AG08395 (cell line): ENCODE measurements around the gene MLLT10.
A peak's percentile ranks its signal among the peaks of the same experiment; 100 is the strongest.

ENCODE experiments used
- DNase-seq: peaks from one replicate; pipeline ENCODE4 v3.0.0; 2012; ENCODE audit warnings: mixed read lengths, low spot score

MLLT10 gene

DNA sequence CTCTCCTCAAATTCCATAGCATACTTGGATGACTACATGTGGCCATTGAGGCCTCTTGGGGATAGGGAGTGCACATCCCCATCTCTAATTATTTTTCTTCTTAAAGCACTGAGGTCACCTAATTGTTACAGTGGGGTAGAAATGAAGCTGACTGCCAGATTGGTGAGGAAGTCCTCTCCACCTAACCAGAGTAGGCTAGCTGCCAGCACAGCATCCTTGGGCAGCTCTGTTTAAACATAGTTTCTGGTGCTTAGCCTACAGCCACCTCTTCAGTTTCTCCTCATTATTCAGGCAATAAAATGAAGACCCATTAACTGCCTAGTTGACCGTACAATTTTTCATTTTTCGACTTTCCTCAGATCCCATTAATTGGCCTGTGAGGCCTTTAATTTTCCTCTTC is 104.6 kb downstream of the MLLT10 start:
- DNase-seq, result no peak

DNA sequence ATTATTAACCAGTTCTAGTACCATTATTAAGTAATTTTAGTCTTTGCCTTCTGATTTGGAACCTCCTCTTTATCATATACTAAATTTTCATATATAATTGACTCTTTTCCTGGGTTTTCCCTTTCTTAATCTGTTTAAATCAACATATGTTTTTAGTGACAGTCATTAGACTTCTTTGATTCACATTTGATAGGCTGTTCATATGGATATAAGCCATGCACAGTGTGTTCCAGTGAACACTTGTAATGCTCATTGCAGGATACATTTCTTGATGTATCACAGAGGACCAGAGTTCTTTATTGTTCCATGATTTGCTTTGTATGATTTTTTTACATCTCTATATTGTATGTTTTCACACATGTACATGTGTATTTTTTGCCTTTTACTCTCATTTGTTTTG is 114.0 kb downstream of the MLLT10 start:
- DNase-seq, result no peak

DNA sequence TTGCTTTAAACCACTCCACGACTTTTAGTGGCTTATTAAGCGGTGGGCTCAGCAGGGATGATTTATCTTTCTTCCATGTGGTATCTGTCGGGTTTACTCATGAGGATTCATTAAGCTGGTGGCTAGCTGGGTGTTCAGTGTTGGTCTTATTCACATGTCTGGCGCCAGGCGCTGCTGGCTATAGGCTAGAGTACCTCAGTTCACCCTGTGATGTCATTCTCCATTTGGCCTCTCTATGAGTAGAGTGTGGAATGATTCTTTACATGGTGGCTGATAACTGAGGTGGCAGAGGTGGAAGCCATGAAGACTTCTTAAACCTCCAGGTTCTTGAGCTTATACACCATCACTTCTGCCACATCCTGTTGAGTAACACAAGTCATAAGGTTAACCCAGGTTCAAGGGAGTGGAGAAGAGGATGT is 115.4 kb downstream of the MLLT10 start:
- no peak for DNase-seq

DNA sequence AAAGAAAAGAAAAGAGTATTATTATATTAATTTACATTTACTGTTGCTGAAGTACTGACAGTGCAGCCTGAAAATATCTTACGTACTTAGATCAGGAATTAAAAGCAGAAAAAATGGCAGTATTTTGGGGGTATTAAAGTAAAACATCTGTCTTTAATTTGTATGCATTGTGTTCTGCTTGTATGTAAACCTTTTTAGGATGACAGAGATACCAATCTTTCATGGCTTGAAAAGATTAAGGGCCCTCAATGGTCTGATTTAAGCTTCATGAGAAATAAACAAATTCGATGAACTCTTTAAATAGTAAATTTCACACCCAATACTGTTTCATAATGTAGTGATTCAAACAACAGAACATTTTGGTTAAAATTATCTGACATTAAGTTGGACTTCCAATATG is 116.3 kb downstream of the MLLT10 start:
- no peak for DNase-seq

DNA sequence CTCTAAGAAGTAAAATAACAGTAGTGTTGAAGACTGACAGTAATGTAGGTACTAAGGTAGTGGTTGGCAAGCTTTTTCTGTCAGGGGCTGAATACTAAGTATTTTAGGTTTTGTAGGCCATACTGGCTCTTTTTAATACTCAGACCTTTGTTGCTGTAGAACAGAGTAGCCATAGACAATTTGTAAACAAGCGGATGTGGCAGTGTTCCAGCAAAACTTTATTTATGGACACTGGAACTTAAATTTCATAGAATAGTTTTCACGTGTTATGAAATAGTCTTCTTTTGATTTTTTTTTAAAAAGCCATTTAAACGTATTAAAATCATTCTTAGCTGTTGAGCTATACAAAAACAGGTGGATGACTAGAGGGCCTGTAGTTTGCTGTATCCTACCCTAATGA is 121.2 kb downstream of the MLLT10 start:
- no peak for DNase-seq

DNA sequence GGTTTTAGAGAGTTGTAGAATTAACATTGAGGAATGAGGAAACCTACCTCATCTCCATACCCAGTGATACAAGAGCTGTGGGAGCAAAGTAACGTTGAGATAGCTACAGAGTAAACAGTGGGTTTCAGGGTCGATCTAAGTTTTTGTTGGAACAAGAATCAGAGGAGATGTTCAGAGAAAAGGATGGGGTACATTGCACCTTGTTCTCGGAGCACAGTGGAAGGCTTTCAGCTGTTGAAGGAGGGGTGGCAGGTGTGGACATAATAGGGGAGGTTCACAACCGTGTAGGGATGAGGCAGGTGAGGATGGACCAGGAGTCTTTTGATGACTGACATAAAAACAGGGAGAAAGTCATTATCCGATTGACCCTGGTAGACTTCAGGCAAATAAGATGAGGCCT is 121.7 kb downstream of the MLLT10 start:
- DNase-seq, result no peak

DNA sequence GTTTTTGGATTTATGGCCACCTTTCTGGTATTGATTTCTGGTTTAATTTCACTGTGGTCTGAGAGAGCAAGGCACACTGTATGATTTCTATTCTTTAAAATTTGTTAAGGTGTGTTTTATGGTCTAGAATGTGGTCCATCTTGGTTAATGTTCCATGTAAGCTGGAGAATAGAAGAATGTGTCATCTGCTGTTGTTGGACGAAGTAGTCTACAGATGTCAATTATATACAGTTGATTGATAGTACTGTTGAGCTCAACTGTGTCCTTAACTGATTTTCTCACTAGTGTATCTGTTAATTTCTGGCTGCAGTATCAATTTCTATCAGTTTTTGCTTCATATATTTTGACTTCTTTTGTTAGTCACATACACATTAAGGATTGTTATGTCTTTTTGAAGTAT is 127.1 kb downstream of the MLLT10 start:
- no peak for DNase-seq

DNA sequence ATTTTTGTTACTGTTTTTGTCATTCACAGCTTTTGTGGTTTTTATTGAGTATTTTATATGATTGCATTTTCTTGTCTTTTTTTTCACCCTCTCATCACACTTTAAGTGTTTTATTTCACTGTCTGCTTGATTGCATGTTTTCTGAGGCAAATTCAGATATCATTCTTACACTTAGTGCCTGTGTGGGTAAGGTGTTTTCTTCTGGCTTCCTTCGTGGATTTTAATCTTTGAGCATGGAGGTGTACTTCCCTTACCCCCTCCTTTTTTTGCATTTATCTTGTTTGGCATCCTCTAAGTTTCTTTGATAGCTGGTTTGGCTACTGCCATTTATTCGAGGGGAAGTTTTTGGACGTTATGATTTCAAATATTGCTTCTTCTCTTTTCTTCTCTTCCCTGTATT is 127.9 kb downstream of the MLLT10 start:
- DNase-seq, result no peak

DNA sequence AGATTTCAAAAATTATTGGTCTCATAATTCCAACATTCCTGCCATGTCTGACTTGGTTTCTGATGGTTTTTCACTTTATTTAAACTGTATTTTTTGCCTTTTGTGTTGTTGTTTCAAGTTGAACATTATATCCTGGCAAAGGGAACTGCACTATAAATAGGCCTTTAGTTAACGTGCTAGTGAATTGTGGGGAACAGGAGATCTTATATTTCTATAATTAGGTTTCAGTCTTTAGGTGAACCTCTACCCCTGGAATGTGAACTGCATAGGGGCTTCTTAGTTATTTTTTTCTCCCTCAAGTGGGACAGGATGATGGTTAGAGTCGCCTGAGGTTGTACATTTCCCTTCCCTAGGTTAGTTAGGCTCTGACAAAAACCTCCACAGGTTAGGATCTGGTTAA is 128.6 kb downstream of the MLLT10 start:
- DNase-seq, result no peak

DNA sequence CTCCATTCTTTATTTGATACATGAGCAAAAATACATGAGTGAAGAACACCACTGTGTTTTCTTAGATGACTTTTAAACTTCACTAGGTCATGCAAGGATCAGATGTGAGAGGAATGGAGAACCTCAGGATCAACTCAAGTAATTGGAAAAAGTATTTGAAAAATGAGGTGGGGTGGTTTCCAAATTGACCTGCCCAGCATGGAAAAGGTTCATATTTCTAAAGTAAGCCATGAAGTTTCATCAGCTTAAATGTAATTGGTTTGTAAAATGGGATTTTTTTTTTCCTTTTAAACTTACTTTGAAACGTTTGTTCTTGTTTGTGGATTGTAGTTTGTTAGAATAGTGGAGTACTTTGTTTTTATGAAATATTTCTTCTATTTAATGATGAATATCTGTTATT is 134.8 kb downstream of the MLLT10 start:
- no peak for DNase-seq

DNA sequence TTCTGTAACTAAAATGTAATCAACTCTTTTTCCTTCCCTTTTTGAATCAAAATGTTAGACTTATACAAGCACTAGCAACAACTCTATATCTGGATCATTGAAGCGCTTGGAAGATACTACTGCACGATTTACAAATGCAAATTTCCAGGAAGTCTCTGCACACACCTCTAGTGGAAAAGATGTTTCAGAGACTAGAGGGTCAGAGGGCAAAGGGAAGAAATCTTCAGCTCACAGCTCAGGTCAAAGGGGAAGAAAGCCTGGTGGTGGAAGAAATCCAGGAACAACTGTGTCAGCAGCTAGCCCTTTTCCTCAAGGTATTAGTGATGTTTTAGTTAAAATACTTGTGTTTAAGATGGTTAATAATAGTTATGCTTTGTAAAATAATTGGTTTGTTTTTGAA is 136.4 kb downstream of the MLLT10 start:
- no peak for DNase-seq

DNA sequence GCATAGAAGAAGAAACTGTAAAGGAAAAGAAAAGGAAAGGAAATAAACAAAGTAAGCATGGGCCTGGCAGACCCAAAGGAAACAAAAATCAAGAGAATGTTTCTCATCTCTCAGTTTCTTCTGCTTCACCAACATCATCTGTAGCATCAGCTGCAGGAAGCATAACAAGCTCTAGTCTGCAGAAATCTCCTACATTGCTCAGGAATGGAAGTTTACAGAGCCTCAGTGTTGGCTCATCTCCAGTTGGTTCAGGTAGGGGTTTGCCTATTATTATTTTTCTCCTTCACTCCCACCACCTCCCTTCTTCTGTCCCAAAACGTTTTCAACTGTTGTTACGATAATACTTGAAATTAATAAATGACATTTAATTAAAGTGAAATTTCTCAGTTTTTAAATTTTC is 139.6 kb downstream of the MLLT10 start:
- DNase-seq, result no peak

DNA sequence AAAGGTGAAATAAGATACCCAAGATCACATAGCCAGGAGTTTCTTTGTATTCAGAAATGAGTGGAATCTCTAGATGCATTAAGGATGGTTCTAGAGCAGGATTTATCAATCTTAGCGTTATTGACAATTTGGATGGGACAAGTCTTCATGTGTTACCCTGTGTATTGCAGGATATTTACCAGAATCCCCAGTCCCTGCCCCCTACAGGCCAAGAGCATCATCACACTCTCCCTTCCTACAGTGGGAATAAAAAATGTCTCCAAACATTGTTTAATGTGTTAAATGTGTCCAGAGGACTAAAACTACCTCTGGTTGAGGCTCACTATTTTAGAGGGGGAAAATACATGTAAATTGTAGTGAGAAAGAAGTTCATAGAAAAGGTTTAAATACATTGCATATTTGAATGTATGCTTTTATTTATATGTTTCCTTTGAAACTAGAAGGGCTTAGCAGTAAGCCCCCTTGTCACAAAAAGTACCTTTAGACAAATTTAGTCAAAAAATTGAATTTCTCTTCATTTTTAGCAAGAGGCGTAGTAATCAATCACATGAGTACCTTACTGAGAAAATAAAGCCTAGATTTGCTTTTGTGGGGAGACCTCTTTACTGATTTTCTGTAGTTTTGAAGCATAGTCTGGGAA is 141.2 kb downstream of the MLLT10 start:
- DNase-seq, result peak; percentile 32

DNA sequence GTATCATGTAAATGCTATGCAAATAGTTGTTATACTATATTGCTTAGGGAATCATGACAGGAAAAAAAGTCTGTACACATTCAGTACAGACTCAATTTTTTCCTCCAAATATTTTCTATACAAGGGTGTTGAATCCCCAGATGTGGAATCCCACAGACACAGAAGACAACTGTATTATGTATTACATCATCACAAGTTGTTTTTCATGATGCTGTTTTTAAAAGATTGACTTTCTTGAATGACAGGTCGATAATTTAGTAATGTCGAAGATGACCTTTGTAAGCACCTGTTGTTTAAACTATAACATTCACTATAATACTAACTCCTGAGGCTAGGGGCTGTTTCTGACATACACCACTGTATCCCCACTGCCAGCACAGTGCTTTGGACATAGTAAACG is 143.5 kb downstream of the MLLT10 start:
- no peak for DNase-seq

DNA sequence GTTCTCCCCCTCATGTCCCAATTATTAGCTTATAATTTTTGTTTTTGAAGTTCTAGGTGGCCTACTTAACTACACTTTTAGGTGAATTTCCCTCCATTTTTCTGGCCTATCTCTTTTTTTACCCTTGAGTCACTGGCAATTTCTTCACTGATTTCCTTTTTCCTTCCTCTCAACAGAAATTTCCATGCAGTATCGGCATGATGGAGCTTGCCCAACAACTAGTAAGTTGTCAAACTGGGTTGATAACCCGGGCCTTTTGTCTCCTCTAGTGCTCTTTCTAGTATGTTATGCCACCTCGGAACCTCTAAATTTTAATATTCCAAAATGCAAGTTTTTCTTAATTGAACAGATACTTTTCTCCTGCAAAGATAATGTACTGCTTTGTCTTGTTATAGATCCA is 147.1 kb downstream of the MLLT10 start:
- no peak for DNase-seq

DNA sequence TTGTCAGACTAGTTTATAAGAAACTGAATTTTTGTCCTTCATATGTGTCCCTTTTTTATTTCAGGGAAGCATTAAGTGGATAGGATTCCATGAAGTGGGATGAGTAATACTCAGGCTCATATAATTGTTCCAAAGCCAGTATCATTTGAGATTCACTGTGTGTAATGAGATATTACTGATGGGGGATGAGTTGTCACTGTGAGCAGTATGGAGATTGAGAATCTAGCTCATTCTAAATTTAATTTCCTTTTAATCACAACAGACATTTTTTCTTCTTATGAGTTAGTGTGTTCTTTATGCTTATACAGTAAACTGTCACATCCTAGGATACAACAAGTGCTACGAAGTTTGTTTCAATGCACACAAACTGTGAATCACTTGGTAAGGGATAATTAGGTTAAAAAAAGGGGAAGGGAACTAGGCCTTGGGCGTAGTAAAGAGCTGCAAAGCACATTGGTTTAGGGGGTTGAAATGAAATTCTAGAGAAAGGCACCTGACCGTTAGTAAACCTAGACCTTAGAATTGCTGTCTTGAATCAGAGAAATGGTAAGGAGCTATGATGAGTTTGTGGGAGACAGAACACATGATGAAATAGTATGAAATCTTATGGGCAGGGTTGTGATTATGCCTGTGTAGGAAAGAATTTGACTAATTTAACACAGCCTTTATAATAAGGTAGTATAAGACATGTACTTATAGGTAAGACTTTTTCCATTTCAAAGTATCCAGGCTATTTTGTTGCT is 153.4 kb downstream of the MLLT10 start:
- DNase-seq, result peak; percentile 35

DNA sequence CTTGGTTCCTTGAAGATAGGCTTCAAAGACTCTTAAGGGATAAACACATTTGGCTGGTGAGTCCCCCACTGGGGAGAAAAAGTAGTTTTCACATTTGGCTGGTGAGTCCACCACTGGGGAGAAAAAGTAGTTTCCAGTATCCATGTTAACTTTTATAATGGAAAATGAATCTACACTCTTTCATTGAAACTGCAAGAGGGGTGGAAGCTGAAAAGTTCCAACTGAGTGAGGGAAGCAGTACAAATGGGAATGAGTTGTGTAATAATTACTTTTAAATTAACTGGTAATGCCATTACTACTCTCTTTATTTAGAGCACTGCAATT is 153.9 kb downstream of the MLLT10 start:
- DNase-seq, result no peak

DNA sequence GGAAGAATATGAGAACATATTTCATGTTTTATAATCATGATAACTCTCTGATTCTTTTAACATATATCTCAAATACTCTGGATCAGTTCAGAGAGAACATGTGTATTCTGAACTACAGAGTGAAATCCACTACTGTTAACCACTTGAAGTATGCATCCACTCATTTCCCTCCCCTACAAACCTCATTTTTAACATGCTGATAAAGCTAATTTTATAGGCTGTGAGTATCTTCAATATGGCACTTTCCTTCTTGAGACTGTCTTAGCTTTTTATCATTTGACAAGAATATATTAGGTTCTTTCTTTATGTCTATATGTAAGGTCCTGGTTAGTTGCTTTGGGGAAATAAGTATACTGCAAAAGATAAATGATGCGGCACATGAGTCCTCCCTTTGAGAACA is 154.8 kb downstream of the MLLT10 start:
- no peak for DNase-seq

DNA sequence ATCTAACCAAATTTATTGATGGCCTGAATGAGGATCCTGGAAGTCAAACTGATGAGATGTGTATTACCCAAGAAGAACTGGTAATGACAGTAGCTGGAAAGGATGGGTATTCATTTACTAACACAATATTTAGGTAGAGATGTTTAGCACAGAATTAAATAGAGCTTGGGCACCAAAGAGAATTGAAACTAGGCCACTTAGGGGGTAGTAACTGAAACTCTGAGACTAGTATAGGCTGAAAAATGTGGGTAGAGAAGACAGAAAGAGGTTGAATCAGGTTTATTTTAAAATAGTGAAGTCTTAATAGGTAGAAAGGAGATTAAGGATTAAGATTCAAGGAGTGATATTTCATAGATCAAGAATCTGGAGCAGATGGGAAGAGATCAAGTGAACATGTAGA is 155.8 kb downstream of the MLLT10 start:
- DNase-seq, result no peak

DNA sequence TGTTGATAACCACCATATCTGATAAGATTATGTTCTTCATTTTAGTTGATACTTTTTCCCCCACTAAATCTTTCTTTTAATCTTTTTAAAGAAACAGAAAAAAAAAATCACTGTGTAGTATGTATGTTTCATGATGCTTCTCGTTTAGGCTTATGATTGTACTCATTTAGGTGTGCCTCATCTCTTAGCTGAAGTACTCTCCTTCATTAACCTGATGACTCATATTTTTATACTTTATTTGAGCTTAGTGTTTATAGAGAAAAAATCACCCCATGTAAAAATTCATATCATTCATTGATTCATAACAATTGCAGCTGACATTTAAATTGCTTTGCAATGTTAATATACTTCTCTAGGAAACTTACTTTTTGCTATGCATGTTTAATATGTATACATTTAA is 158.9 kb downstream of the MLLT10 start:
- DNase-seq, result no peak

DNA sequence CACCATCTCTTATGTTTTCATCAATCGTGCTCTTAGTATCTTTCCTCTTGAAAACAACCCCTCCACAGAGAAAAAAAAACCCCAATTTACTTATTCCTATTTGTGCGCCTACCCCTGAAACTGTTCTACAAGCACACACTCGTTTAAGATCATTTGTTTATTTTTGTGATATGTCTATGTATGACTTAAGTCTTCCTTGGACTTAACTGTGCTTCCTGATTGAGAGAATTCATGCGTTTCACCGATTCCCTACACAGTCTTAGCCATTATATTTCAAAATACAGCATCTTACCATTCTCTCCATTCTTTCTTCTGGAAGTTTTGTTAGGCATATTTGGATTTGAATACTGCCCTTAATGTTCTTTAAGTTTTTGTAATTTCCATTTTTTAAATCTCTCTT is 159.4 kb downstream of the MLLT10 start:
- DNase-seq, result no peak

DNA sequence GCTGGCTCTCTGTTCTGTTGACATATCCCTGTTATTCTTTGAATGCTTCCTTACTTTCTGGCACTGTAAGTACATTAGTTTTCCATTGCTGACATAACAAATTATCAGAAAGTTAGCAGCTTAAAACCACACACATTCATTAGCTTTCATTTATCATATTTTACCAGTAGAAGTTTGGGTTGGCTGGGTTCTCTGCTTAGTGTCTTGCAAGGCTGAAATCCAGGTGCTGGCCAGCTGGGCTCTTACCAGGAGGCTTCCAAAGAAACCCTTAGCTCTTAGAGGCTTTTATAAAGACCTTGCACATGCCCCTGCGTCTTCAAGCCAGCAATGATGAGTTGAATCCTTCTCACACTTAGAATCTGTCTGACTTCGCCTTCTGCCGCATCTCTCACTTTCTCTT is 160.6 kb downstream of the MLLT10 start:
- no peak for DNase-seq

DNA sequence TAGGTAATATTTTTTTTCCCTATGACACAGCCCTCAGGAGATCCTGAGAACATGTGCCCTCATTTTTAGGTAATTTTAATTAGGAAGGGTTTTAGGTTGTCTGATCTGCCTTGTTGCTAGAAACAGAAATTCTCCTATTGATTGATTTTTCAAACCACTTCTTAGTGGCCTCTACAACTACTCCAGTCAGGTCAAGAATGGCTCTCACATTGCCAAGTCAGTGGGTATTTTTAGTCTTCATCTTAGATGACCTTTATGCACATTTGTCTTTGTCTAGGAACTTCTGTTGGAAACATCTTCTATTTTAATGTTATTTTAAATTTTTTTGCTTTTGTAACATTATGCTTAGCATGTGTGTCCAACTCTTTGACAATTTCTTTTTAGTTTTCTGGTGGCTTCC is 162.3 kb downstream of the MLLT10 start:
- no peak for DNase-seq

DNA sequence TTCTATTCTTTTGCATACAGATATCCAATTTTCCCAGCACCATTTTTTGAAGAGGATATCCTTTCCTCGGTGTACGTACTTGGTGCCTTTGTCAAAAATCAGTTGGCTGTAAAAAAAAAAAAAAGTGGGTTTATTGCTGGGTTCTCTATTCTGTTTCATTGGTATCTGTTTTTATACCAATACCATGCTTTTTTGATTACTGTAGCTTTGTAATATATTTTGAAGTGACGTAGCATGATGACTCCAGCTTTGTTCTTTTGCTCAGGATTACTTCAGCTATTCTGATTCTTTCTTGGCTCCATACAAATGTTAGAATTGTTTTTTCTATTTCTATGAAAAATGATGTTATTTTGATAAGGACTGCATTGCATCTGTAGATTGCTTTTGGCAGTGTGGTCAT is 165.5 kb downstream of the MLLT10 start:
- no peak for DNase-seq
